Activated CD4-positive, alpha-beta T cell treated with anti-CD3 and anti-CD28 coated beads, Interleukin-2, amount 50 U/mL, for 16 hours (primary cell): ENCODE results near the gene PPP2R2B.
A peak's percentile ranks its signal among the peaks of the same experiment; 100 is the strongest.

Experiments used
- DNase-seq: peaks from one replicate; pipeline ENCODE4 v3.0.0-alpha.2; 2020

PPP2R2B gene

DNA sequence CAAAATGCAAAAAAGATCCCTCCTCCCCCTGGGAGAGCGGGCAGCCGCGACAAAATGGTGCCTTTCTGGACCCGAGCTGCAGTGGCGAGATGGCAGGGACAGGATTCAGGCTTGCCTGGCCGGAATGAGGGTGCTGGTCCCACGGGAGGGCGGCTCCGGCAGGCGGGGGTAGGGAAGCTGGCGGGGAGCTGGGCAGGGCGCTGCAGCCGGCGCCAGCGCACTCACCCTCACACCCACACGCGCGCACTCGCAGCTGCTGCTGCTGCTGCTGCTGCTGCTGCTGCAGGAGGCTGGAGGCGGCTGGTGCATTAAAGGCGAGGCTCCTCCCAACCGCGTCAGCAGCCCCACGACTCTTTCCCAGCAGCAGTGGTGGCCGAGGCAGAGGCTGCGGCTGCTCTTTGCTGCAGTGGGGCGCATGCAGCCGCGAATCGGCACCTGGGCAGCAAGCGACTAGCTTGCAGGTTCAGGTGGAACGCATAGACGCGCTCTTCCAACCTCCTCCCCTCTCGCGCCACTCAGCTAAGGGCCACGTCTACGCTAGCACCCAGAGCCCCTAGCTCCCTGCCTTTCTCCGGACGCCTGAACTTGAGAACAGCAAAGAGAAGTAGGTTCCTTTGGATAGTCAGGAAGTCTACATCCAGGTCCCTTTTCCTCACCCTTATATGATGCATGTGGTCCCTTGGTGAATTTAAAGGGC is at the start of gene PPP2R2B:
TSS of gene PPP2R2B (minus strand) at position 282 of the 697 bp plus-strand sequence.
- DNase-seq: peak; percentile 58

DNA sequence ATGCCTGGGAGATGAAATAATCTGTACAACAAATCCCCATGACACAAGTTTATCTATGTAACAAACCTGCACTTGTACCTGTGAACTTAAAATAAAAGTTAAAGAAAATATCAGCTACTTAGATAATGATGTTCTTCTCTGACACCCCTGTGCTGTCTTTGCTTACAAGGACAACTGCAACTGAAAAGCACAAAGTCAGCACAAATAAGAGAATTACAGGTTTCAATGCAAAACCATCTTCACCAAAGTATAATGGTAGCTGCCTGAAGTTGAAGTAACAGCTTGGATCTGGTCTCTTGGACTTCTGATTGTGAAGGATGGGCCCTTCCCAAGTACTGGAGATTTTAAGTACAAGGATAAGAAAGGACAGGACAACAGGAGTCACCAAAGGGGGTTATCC is 45.6 kb upstream of the PPP2R2B start:
- DNase-seq: no peak

DNA sequence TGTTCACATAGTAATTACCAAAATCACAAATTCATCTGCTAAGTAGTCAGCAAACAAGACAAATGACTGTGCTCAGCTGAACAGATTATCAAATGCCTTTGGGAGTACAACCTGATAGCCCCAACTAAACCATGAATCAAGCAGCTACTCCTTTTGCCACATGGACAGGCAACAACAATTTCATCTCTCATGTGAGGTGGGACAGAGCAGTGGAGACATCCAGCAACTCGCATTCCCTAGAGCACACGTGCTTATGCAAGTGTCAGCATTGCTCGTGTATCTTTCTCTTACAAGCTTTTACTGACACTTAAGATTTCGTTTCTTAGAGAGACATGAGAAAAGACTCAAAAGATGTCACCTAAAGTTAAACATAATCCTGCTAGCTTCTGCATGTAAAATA is 42.7 kb upstream of the PPP2R2B start:
- DNase-seq: no peak

DNA sequence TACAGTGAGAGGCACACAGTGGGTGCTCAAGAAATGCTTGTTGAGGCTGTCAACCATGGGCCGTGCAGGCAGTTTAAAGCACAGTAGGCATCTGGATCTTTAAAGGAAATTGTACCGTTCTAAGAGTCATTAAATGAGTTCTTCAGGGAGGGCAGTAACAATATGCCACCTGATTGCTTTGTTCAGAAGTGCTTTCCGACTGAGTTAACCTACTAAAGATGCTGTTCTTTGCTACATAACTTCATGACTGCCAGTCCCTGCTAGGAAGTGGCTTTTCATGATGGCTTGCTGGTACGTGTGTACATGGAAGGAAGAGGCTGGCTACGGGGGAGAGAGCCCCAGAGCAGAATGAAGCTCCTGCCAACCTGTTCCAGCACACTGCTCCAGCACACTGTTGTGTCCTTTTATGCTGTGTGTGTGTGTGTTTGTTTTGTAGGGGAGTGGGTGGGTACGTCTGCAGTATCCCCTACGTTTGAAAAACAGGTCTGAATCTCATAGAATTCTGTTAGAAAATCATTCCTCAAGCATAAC is 41.9 kb upstream of the PPP2R2B start:
- no peak for DNase-seq

DNA sequence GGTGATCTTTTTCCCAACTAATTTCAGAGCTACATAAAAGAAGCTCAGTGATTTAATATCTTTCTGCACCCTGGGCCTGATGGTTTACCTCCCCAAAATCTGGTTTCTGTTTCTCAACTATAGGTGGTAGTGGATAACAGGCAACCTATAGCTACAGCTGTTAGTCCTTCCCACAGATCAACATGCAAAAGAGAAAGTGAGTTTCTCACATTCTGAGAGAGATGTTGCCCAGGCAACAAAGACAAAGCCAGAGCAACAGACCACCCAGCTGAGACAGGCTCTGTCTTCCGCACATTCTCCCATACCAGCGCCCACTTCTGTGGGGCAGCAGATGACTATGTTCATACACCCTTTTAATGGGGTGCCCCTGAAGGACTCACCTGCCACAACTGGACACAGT is 40.7 kb upstream of the PPP2R2B start:
- no peak for DNase-seq

DNA sequence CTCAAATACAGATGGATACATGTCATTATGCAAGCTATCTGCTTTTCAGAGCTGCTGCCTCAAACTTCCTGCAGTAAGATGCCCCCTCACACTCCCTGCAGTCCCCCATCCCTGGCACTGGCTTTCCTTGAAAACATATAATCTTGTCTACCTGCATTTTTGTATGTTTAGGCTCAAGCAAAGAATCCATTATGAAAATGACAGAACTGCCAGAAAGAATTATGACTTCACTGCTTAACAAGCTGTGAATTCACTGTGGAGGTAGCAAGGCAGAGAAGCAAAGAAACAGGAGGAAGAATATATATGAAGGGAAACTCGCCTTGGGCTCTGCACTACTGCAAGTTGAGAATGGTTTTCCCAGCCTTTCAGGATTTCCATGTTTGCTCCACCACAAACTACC is 39.4 kb upstream of the PPP2R2B start:
- no peak for DNase-seq

DNA sequence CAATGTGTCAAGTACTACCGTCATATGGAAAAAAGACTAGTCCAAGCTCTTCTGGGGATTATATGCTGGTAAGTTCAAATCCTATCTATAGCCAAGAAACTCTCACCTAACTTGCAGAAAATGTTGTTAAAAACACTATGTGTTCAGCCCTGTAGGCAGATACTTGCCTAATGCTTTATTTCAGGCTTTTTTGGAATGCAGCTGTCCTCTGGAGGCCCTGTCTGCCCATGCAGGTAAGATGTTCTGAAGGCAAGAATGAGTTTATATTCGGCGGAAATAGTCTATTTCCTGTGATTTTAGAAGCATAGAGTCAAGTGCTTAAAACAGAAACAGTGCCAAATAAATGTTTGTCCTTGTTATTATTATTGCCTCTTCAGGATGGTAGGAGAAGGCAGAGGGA is 34.3 kb upstream of the PPP2R2B start:
- DNase-seq: no peak

DNA sequence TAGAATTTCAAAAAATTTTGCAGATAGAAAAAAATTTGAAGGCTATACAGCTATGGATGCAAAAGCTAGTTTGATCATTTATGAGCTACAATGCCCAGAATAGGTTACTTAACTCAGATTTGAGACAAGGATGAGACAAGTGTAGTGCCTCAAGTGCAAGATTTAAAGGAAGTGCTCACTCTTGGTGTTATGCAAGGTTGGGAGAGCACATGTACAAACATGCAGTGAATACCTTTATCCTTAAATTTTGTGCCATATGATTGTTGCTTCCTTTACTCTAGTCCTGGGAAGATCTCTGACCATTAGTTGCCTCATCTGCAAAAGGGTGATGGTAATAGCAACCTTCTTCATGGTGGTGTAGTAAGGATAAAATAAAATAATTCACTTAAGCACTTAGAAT is 31.7 kb upstream of the PPP2R2B start:
- no peak for DNase-seq

DNA sequence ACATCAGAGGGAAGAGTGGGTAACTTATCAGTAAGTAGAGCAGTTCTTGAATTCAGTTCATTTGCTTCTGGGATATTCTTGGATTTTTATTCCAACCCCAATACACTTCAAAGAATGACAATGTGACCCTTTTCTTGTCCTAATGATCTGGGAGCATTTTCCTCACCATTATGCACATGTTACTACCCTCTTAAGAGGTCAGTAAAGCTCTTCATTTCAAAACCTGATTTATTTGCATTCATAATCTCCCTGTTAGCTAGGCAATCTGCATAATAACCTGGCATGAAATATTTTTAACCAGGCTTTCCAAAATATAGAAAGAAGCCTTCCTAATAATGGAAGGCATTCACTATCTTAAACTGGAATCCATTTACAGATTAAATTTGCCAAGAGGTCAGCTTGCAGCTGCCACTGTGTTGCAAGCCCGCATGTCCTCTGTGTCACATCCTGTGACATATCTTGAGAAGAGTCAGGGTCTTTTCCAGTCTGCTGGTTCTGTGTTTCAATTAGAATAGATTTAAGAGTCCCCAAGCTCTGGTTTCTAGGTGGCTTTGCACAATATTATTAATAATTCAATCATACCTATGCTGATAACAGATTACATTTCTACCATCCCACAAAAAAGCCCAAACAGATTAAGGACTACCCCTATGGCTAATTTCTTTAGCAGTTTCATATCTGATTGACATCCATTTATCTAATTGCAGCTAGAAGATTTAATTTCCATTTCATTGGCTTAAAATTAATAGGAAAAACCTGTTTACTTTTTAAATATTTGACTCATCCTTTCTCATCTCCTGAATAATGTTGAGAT is 30.9 kb upstream of the PPP2R2B start:
- no peak for DNase-seq

DNA sequence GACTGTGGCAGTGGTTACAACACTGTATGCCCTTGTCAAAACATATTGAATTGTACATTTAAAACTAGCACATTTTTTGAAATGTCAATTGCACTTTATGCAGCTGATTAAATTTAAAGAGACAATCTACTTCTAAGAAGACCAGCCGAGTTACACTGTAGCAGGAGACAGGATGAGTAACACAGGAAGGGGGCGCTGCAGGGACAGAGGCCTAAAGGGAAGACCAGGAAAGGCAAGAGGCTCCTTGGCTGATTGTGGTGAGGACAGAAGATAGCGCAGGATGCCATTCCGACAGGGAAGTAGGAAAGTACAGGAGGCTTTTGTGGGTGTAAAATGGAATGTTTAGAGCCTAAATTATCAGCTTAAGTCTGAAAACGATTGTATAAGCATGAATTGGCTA is 28.2 kb upstream of the PPP2R2B start:
- DNase-seq: no peak

DNA sequence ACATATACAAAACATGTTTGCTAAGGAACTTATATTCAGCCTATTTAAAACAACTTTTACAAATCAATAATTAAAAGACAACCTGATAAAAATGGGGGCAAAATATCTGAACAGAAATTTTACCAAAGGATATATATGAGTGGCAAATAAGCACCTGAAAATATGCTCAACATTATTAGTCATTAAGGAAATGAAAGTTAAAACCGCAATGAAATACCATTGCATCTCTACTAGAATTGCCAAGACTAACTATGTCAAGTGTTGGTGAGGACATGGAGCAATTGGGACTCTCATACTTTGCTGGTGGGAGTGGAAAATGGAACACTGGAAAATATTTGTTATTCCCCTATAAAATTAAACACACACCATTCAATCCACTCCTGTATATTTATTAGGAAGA is 26.3 kb upstream of the PPP2R2B start:
- DNase-seq: no peak

DNA sequence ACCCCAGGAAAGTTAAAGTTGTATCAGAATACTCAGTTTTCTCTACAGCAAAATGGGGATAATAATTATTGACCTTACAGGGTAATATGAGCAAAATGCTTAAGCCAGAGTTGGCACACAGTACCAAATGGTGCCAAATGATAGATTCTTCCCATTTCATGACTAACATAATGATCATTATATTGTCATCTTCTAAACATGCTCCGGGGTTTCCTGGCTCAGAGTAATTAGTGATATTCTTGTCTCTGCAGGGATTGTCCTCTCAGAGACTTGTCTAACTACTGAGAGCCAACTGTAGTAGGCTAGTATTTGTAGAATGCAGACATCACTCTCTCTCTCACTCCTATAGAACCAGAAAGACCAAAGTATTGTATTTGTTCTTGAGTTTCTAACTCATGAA is 25.2 kb upstream of the PPP2R2B start:
- no peak for DNase-seq

DNA sequence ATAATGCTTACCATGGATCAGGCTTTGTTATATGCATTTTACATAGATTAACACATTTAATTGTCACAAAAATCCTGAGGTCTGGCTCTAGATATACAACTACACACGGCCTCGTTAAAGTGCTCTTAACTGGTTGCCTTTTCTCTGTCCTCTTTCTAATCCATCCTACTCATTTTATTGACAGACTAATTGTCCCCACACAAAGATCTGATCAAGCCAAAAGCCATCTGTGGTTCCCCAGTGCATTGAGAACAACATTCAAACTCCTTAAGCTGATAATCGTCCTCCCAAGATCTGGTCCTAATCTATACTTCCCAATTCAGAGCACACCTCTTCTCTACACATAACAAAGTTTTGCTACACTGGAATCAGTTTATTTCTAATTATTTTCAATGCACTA is 23.9 kb upstream of the PPP2R2B start:
- no peak for DNase-seq

DNA sequence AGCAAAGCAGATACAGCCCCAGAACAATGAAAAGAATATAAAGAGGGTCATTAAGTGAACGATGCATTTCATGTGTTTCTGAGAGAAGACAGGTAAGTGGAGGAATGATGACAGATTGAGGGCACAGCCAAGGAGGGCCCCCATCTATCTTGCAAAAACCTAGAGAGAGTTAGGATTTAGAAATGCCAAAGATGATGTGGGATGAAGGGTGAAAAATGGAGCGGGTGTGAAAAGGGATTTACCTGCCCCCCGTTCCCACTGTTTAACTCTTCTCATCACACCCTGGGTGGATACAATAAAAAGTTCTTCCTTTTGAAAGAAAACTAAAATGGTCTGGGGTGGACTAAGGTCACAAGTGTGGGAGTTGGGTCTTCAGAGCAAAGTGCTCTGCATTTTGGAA is 18.5 kb upstream of the PPP2R2B start:
- DNase-seq: no peak

DNA sequence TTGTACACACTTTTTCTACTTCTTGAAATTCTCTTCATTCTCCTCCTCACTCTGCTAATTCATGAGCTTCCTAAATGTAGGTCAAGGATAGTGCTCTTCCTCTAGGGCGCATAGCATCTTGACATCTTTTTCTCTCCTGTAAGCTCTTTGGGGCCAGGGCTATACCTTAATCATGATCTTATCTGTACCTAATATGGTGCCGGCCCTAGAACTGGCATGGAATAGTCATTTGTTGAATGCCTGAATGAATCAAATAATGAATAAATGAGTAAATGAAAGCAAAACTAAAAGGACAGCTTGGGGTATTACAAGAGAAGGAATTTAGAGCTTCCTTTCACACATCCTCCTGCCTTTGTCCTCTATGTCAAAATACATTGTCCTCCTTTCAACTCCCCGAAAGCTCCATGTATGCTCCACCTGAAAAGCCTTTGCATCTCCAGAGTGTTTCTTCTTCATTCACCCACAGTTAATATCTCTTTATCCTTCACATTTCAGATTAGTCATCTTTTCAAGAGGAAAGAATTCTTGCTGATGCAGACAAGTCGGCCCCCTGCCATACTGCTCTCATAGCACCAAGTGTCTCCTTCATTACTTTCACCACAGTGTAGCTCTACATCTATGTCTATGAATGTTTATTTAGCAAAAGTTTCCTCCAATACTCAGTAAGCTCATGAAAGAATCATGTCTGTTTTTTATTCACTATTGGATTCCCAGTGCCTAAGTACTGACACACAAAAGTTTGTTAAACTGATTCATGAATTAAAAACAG is 16.4 kb upstream of the PPP2R2B start:
- peak; percentile 46 for DNase-seq

DNA sequence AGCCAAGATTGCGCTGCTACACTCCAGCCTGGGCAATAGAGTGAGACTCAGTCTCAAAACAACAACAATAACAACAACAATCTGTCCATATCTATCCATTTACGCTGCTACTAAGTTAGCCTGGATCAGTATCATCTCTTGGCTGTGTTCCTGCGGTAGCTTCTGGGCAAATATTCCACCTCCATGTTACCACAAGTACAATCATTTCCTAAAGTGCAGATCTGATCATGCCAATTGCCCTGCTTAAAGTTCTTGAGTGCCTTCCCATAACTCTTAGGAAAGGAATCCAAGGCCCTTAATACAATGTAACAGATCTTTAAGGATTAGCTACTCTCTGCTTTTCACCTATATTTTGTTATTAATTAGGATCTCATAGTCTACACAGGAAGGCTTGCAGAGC is 15.4 kb upstream of the PPP2R2B start:
- DNase-seq: no peak

DNA sequence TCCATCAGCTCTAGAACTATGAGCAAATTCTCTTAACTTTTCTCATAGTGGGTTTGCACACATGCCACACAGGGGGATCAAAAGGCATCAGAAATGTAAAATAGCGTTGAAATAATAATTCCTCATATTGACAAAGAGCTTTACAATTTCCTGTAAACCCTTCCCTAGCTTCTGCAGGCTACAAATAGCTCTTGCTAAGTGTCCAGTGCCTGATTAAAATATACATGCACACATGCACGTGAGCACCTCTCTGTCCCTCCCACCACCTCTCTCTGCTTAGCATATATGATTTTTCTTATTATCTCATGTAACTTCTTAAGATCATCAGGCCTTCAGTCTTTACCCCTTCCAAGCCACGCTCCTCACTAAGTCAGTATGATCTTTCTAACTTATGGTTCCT is 13.7 kb upstream of the PPP2R2B start:
- DNase-seq: no peak

DNA sequence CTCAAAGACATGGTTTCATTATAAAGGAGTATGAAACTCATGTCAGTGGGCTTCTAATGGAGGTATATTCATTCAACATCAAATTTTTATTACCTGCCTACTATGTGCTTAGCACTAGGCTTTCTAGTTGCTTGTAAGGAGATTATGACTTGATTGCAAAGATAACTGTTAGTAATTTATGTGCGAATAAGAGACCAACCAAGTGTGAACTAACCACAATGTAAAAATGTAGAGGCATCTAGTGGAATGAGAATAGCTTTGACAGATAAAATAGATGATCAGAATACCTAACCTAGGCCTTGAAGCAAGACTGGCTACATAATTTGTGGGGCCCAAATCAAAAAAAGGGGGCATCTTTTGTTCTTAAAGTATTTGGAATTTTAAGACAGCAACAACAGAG is 13.0 kb upstream of the PPP2R2B start:
- no peak for DNase-seq

DNA sequence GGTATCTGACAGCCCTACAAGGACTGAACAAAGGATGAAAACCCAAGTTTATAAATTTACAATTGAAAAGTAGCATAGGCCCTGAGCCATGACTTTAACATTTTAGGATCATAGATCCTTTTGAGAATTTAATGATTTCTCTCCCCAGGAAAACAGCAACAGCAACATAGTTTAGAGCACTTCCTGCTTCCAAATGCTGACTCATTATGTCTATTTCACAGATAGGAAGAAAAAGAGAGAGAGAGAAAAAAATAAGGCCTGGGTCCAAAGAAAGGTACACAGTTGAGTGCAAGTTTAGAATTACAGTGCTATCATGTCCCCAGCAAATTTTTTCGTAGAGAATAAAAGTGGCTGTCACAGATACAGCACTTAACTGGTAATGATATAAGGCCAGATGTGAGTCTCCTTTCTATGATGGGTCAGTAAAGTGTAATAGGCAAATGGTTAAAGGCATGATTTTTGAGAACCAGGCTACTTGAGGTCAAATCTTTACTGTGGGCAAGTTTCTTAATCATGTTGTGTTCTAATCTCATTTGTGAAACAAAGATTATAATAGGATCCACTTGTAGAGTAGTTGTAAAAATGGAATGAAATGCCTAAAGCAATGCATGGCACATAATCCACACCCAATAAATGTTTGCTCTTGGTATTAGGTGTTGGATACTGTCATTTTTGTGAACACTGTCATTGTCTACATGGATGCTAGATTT is 12.3 kb upstream of the PPP2R2B start:
- DNase-seq: no peak

DNA sequence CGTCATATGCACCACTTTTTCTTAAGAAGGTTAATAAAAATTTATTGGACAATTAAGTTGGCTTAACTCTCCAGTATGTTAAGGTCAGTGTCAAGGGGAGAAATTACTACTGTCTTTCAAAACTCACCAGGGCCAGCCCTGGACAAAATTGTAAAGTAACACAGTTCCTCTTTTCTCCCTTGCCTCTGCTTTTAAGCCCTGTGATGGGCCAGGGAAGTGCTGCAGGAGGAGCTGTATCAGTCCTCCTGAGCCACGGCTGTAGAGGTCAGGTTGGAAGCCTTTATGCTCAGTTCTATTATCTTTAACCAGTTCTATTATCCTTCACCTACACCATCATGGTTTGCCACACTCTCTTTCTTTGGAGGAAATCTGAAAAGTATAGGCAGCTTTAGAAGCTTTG is 11.5 kb upstream of the PPP2R2B start:
- DNase-seq: no peak

DNA sequence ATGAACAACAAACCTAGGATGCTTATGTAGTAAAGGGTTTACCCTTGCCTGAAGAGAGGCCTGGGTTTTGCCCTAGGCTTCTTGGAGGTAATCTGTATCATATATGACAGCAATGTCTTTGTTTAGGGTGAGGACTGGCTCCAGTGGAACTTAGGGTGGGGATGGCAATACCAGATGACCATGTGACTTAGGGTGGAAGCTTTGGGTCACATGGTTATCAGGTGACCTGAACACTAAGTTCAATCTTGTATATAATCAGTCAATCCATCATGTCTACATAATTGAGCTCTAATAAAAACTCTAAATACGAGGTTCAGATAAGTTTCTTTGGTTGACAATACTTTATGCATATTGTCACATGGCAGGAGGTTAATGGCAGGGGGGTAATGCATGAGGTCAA is 10.6 kb upstream of the PPP2R2B start:
- no peak for DNase-seq

DNA sequence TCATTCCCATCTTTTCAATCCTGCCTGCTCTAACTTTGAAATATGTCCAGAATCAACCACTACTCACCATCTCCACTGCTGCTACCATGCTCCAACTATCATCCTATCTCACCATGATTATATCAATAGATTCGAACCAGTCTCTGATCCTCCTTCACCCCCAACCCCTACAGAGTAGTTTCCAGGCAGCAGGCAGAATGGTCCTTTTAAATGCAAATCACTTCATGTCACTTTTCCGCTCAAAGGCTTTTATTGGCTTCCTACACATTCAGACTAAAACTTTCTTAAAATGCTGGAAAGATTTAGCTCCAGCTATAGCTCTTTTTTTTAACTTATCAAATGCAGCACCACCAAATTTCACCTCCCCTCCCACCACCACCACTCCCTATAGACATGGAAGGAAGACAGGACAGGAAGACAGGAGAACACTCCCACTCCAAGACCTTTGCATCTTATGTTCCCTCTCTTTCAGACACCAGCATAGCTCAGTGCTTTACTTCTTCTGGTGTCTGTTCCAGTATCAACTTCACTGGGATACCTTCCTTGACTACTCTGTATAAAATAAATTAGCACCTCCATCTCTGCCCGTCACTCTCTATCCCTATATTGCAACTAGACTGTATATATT is 9.9 kb upstream of the PPP2R2B start:
- DNase-seq: no peak
